Stimulated activated CD4-positive, alpha-beta T cell treated with anti-CD3 and anti-CD28 coated beads, Interleukin-1b, Interleukin-23, amount 100 ng/mL, for 1 hour (primary cell): ENCODE results near the gene SORCS2.

Source experiments
- DNase-seq, 2 donors: peaks; one replicate each; pipeline ENCODE4 v3.0.0-alpha.2; 2020; ENCODE audit warnings: low read depth in 2 of 2

The SORCS2 gene

GRCh38 chr4:7222521-7222920, 30.2 kb downstream of the SORCS2 start:
- no peak for DNase-seq

GRCh38 chr4:7223541-7223940, 31.2 kb downstream of the SORCS2 start:
- no peak for DNase-seq

- no peak for DNase-seq
Observed at GRCh38 chr4:7224001-7224400, 31.7 kb downstream of the SORCS2 start.

GRCh38 chr4:7224878-7225533, 32.7 kb downstream of the SORCS2 start:
- DNase-seq: no peak

- no peak for DNase-seq
Observed at GRCh38 chr4:7226439-7226838, 34.1 kb downstream of the SORCS2 start.

- no peak for DNase-seq
Observed at GRCh38 chr4:7227008-7227407, 34.7 kb downstream of the SORCS2 start.

- DNase-seq: no peak
Observed at GRCh38 chr4:7228734-7229133, 36.4 kb downstream of the SORCS2 start.

- no peak for DNase-seq
Observed at GRCh38 chr4:7232061-7232650, 39.8 kb downstream of the SORCS2 start.

GRCh38 chr4:7233006-7233580, 40.8 kb downstream of the SORCS2 start:
- DNase-seq: no peak

GRCh38 chr4:7233601-7234000, 41.3 kb downstream of the SORCS2 start:
- no peak for DNase-seq

GRCh38 chr4:7234355-7235029, 42.2 kb downstream of the SORCS2 start:
- no peak for DNase-seq

GRCh38 chr4:7235030-7235380, 42.7 kb downstream of the SORCS2 start:
- no peak for DNase-seq

GRCh38 chr4:7236847-7237246, 44.5 kb downstream of the SORCS2 start:
- no peak for DNase-seq

- no peak for DNase-seq
Observed at GRCh38 chr4:7237873-7238272, 45.5 kb downstream of the SORCS2 start.

GRCh38 chr4:7238300-7238960, 46.1 kb downstream of the SORCS2 start:
- DNase-seq: no peak

- no peak for DNase-seq
Observed at GRCh38 chr4:7239101-7239820, 46.9 kb downstream of the SORCS2 start.

- no peak for DNase-seq
Observed at GRCh38 chr4:7239844-7240243, 47.5 kb downstream of the SORCS2 start.

GRCh38 chr4:7240306-7240705, 48.0 kb downstream of the SORCS2 start:
- no peak for DNase-seq

- no peak for DNase-seq
Observed at GRCh38 chr4:7241597-7242125, 49.3 kb downstream of the SORCS2 start.

- DNase-seq: no peak
Observed at GRCh38 chr4:7242766-7243165, 50.4 kb downstream of the SORCS2 start.

- no peak for DNase-seq
Observed at GRCh38 chr4:7243609-7244330, 51.4 kb downstream of the SORCS2 start.
